ENCODE data around the gene NLGN1.

DNA sequence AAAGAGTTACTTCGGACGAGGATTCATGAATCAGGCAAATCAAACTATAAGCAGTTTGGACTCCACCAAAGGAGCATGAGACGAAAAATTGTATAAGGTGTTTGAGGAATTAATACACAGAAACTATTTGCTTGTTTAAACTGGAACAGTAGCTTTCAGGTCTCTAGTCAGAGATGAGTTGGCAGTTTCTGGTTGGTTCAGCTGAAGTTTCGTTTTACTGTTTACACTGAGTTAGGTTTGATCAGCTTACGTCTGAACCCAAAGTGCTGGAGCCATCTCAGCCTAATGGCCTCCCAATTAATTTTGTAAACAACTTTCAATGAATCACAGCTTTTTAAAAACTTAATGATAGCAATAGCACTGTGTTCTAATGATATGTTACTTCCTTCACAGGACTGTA, 703.7 kb downstream of the NLGN1 start:
- TF ChIP-seq, protein P1, sequence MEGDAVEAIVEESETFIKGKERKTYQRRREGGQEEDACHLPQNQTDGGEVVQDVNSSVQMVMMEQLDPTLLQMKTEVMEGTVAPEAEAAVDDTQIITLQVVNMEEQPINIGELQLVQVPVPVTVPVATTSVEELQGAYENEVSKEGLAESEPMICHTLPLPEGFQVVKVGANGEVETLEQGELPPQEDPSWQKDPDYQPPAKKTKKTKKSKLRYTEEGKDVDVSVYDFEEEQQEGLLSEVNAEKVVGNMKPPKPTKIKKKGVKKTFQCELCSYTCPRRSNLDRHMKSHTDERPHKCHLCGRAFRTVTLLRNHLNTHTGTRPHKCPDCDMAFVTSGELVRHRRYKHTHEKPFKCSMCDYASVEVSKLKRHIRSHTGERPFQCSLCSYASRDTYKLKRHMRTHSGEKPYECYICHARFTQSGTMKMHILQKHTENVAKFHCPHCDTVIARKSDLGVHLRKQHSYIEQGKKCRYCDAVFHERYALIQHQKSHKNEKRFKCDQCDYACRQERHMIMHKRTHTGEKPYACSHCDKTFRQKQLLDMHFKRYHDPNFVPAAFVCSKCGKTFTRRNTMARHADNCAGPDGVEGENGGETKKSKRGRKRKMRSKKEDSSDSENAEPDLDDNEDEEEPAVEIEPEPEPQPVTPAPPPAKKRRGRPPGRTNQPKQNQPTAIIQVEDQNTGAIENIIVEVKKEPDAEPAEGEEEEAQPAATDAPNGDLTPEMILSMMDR (IDR thresholded peaks at IDR 0.05; ENCODE audit: poor library complexity), result no peak
- no peak for TF ChIP-seq EZH2 (IDR thresholded peaks at IDR 0.05; ENCODE audit: borderline replicate concordance)

All from hepatocyte (in vitro differentiated cells).